TTC549 (cell line): ENCODE measurements around the gene IRAK3.

ENCODE experiments used
- FAIRE-seq: peaks from 2 replicates; lab custom pipeline; 2012; peaks lifted over from hg19 to GRCh38; lab: Jason Lieb, UNC

Gene IRAK3, protein sequence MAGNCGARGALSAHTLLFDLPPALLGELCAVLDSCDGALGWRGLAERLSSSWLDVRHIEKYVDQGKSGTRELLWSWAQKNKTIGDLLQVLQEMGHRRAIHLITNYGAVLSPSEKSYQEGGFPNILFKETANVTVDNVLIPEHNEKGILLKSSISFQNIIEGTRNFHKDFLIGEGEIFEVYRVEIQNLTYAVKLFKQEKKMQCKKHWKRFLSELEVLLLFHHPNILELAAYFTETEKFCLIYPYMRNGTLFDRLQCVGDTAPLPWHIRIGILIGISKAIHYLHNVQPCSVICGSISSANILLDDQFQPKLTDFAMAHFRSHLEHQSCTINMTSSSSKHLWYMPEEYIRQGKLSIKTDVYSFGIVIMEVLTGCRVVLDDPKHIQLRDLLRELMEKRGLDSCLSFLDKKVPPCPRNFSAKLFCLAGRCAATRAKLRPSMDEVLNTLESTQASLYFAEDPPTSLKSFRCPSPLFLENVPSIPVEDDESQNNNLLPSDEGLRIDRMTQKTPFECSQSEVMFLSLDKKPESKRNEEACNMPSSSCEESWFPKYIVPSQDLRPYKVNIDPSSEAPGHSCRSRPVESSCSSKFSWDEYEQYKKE

DNA sequence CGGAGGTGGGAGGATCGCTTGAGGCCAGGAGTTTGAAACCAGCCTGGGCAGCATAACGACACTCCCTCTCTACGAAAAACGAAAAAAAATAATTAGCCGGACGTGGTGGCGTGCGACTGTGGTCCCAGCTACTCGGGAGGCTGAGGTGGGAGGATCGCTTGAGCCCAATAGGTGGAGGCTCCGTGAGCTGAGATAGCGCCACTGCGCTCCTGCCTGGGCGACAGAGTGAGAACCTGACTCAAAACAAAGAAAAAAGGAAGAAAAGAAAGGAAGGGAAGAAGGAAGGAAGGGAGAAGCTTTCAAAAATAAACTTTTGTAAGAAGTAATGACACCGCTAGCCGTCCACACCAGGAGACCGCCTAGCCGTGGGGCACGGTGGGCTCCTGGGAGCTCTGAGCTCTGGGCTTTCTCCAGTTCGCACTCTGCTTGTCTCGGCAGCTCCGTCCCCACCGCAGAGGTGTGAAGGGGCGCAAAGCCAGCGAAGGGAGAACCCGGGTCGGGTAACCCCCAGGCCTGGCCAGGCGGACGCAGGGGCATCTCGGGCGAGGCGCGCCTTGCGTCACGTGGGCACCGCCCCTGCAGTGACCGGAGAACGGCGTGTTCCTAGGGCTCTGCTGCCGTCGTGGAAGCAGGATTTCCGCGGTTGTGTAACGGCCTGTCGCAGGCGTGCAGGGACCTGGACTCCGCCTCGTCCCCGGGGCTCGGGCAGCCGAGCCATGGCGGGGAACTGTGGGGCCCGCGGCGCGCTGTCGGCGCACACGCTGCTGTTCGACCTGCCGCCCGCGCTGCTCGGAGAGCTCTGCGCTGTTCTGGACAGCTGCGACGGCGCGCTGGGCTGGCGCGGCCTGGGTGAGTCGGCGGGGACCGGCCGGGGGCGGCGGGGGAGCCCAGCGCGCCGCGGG is at the start of gene IRAK3:
IRAK3 (plus strand) TSS at position 631 of the 902 bp plus-strand sequence; CDS start at position 717, 86 bp downstream.
- FAIRE-seq, result no peak

DNA sequence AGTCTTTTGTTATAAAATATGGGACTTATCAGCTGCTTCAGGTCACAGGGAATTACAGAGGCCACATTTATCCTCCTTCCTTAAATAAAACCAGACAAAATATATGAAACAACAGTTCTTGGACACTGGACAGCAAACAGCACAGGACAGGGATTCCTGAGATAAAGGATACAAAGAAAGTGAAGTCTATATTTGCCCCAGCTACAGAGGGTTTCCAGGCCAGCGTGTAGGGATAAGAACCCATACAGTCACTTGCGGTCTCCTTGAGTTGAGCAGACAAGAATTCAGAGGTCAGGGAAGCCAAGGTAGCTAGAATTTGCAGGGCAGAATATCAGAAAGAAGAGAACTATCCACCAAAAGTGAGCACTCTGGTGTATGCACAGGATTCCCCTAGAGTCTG is 49.7 kb upstream of the IRAK3 start:
- no peak for FAIRE-seq

DNA sequence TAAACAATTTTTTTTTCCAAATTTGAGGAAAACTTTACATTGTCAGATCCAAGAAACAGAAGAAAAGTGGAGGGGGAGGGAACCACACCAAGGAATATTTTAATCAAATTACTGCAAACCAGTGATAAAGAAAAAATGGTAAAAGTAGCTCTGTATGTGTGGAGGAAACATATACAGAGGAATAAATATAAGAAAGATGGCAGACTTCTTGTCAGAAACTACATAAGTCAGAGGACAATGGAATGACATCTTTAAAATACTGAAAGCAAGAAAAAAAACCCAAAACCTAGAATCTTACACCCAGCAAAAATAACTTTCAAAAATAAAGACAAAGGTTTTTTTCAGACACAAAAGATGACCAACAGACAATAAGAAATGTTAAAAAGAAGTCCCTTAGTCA is 48.3 kb upstream of the IRAK3 start:
- FAIRE-seq, result peak; percentile 31

DNA sequence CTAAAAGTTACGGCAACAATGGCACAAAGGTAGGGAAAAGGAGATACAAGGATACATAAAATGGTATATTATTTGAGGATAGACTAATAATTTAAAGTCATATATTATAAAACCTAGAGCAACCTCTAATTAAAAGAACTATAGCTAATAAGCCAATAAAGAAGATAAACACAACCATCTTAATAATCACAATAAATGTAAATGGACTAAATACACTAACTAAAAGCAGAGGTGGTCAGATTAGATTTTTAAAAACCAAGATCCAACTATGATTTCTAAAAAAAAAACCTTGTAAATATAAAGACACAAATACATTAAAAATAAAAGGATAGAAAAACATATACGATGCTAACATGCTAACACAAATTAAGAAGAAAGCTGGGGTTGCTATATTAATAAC is 47.7 kb upstream of the IRAK3 start:
- FAIRE-seq, result peak; percentile 36

DNA sequence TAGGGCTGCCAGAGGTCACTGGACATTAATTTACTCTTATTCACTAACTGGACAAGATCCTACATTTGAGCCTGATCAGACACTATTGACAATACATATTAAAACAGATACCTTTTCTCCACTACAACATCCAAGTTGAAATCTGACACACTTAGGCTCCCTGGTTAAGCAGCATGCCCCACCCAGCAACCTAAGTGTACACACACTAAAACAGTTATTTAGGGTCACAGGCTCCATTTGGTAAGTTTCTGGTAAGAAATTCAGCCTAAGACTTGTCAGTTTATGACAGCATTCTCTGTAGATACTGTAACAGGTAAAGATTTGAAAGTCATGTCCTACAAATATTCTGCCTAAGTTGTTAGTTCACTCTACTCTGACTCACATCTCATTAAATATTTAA is 46.2 kb upstream of the IRAK3 start:
- FAIRE-seq, result no peak

DNA sequence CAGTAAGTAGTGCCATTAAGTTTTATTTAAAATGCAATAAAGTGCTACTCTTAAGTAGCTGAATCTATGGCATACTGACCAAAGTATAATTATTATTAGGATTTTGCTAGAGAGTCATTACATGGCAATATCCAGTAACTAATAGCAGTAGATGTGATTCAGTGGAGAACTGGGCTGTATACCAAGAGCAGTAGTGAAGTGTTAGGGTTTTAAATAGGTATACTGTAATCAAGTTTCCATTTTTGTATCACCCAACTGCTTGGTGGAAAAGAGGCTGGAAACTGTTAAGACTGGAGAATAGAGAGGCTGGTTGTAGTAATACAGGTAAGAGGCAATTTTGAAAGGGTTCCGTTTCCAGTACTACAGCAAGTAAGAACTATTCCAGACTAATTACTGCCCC is 45.1 kb upstream of the IRAK3 start:
- no peak for FAIRE-seq

DNA sequence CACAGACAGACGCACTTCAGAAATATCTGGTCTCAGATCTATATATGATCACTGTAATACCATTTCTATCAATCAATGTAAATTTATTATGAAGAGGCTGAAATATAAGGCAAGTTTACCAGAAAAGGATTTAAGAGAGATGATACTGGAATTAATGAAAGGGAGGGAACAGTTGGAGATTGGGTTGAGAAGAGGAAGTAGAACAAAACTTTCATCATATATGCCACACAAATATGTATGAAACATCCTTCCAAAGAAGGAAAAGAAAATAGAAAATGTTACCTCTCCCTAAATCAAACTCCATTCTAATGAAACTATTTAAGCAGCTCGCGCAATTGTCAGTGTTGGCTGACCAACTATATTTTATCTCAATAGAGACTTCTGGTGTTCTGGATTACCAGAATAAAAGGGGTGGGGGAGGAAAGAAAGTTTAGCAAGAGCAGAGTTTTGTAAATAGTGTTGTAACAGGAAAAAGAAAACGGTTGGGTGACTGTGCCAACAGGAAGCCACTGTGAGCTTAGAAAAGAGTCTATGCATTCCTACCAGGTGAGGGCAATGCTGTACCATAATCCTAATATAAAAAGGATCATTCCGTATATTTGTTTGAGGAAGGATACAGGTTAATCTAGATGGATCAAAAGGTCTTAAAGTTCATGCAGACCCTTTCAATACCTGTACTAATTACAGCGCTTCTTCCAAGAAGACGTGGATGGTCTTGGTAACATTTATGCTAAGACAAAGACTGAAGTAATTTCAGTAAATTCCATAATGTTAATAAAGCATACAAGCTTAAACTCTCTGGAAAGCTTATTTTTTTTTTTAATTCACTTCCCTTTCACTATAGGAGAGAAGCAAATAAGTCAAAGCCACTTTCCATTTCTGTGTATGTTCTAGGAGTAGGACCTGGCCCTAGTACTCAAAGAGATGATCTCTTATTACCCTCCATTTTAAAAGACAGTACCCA is 43.9 kb upstream of the IRAK3 start:
- FAIRE-seq, result no peak

DNA sequence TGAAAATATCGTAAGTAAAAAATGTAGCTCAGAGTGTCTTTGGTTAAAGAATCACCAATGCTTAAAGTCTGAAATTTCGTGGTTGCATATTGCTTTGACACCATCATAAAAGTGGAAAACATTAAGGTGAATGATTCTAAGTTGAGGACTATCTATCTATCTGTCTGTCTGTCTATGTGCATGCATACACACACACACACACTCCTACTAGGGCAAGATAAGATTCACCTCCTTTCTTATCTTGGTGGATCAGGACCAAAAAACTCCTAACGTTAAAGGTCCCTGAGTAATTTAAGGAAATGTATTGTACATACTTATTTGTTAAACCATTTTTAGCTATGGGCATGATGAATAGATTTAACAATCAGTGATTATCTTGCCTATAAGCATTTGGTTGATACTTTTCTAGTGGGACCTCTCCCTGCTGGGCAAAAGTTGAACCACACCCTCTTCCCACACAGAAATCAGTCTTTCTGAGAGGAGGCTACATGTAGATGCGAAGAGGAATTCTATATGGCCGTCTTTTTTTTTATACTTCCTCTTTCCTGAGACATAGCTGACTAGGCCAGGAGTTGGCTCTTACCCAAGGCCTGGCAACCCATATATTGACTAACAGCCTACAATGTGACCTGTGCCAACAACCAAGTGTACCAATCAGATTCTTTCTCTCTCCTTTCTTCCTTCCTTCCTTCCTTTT is 39.2 kb upstream of the IRAK3 start:
- no peak for FAIRE-seq

DNA sequence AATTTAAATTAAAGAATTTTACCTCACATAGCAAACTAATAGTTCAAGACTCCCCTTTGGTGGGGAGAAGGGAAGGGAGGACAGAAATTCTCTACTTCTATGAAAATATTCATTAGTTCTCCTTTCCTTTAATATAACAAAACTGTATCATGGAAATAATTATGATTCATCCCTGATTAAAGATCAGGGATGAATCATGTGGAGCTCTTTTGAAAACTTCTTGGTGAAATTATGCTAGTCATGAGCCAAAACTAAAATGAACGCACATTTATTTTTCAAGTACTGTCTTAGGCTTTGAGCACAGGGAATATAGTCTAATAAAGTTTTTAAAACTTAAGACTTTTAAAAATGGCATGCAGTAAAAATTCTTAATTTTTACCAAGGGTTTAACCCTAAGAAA is 36.3 kb upstream of the IRAK3 start:
- FAIRE-seq, result no peak

DNA sequence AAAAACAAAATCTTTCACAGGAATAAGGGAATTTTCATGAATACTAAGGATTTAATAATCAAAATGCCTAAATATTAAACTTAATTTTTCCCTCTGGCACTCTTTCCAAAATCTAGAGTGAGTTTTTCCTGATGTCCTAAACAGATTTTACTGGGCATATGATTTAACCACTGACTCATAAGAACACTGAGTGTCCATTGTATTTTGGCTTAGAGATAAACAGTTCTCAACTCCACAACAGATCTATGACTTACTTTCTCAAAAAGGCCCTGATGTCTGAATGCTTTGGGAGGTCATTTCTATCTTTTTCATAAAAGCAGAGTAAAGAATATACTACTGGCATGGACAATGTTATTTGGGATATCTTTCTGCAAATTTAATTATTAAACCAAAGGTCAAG is 34.2 kb upstream of the IRAK3 start:
- no peak for FAIRE-seq

DNA sequence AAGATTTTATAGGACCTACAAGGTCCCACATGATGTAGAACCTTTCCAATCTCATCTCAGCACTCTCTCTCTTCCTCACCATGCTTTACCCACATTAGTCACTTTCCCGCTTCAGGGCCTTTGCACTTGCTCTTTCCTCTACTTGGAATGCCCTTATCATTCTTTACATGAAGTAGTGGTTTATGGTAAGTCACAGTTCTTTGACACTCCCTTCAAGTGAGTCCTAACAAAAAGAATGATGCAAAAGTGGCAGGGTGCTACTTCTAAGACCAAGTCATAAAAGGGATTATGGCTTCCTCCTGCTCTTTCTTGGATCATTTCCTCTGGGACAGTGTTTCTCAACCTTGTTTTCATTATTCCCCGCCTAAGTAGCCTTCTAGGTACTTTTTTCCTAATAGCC is 32.4 kb upstream of the IRAK3 start:
- FAIRE-seq, result no peak

DNA sequence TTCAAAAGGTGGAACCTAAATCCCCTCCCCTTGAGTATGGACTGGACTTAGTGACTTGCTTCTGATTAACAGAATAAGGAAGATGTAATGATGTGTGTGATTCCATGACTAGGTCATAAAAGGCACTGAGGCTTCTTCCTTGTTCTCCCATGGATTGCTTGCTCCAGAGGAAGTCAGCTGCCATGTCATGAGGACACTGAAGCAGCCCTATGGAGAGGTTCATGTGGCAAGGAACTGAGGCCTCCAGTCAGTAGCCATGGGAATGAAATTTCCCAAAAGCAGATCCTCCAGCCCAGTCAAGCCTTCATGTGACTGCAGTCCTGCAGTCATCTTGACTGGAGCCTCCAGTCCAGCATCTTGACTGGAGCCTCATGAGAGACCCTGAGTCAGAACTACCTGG is 29.9 kb upstream of the IRAK3 start:
- no peak for FAIRE-seq

DNA sequence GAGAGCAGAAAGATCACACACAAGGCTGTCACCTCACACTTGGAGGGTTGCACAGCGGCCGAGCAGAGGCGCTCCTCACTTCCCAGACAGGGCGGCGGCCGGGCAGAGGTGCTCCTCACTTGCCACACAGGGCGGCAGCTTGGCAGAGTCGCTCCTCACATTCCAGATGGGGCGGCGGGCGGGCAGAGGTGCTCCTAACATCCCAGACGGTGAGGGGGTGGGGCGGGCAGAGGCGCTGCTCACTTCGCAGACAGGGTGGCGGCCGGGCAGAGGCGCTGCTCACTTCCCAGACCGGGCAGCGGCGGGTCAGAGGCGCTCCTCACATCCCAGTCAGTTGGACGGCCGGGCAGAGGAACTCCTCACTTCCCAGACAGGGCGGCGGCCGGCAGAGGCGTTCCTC is 28.3 kb upstream of the IRAK3 start:
- no peak for FAIRE-seq

DNA sequence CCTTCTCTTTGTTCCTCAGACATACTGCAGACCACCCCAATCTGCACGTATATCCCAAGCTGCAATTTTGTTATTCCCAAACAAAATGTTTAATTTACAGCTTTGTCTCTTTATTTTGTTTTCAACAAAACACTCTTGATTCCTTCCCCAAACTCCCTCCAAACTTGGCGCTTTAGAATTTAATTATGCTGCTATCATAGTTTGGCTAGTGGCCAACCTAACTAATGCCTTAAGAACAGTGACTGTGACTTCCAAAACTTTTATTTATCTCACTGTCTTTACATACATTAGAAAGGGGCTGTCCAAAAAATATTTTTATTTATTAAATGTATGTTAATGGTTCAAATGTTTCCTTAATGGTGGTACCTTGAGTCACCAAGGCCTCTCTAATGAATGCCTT is 26.3 kb upstream of the IRAK3 start:
- FAIRE-seq, result no peak

DNA sequence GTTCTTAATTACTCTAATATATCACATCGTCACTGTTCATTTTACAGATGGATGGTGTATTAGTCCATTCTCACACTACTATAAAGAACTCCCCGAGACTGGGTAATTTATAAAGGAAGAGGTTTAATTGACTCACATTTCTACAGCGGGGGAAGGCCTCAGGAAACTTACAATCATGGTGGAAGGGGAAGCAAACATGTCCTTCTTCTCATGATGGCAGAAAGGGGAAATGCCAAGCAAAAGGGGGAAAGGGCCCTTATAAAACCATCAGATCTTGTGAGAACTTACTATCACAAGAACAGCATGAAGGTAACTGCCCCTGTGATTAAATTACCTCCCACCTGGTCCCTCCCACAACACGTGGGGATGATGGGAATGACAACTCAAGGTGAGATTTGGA is 25.7 kb upstream of the IRAK3 start:
- FAIRE-seq, result no peak

DNA sequence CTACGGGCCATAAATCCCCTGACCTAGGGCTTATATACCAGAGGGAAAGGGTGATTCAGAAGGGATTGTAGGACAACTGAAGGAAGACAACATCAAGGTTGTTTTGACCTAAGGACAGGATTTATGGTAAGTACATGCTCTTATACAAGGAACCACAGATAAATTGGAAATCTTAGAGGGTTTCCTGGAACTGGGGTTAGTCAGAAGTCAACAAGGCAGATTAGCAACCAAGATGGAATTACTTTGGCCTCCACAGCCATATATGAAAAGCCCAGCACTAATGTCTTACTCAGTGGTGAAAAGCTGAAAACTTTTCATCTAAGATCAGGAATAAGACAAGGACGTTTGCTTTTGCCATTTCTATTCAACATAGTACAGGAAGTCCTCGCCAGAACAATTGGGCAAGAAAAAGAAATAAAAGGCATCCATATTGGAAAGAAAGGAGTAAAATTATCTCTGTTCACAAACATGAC is 24.6 kb upstream of the IRAK3 start:
- FAIRE-seq, result no peak

DNA sequence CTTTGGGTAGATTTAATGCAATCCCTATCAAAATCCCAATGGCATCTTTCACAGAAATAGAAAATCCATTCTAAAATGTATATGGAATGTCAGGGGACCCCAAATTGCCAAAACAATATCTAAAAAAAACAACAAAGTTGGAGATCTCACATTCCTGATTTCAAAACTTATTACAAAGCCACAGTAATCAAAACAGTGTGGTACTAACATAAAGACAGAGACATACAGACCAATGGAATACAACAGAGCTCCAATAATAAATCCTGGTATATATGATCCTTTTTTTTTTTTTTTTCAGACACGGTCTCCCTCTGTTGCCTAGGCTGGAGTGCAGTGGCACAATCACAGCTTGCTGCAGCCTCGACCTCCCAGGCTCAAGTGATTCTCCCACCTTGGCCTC is 23.9 kb upstream of the IRAK3 start:
- FAIRE-seq, result no peak

DNA sequence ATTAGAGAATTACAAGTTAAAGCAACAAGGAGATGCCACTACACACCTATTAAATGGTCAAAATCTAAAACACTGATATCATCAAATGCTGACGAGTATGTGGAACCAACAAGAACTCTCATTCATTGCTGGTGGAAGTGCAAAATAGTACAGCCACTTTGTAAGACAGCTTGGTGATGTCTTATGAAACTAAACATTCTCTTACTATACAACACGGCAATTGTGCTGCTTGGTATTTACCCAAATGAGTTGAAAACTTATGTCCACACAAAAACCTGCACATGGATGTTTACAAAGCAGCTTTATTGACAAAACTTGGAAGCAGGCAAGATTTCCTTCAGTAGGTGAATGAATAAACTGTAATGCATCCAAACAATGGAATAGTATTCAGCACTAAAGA is 22.5 kb upstream of the IRAK3 start:
- FAIRE-seq, result no peak

DNA sequence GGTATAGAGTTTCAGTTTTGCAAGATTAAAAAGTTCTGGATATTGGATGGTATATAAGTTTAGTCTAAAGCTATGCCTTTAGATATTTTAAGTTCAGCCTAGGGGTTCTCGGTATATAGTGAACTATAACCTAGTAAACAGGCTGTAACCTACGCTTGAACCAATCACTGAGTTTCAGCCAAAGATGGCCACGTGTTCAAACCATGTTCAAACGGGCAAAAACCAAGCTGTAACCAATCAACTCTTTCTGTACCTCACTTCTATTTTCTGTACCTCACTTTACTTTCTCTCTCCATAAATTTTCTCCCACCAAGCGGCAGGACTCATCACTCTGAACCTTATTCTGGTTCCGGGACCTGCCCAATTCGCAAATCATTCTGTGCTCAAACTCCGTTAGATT is 20.6 kb upstream of the IRAK3 start:
- FAIRE-seq, result no peak

DNA sequence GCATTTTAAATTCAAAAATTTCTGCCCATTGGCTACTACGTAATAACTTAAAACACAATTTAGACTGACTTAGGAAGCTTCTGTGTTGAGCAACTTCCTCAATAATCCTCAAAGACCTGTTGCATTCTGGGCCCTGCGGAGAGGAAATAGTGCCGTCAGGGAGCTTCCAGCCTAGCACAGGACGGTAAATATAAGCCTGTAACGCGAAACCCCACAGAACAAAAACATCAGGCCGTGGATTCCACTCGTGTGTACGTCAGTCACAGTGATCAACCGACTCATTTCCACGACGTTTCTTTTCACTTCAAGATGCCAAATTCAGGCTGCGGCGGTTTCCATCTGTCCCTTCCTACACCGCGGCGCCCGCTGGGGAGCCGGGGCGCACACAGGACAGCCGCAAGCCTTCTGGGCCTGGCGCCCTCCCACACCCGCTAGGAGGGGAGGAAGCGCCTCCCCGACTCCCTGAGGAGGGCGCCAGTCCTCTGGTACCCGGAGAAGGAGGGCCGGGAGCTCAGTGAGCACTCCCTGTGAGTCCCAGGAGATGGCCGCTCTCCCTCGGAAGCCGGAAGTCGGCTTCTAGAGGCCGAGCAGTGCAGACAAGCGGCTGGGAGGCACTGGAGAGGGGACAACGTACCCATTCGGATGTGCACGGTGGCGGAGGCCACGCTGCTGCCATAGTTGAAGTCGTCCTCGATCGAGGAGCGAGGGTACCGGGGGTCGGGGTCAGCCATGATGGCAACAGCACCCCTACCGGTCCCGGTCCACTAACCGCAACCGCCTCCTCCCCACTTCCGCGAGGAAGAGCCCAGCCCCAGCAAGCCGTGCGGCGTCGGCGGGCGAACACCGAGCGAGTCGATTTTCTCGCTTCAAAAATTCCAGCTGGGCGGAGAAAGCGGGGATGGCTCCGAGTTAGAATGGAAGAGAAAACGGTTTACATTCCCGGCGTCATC is 19.5 kb upstream of the IRAK3 start, which contains the start of gene TMBIM4:
TMBIM4 (minus strand) TSS at position 776 of the 950 bp plus-strand sequence; CDS start at position 731, 45 bp downstream.
- peak; percentile 37 for FAIRE-seq
